Breast epithelium (tissue), 3 donors: Measurements from ENCODE around the gene HTRA2.

ENCODE experiments used
- CTCF ChIP-seq, 3 donors: fragments of 450-650 bp; IDR thresholded peaks; one replicate each; pipeline ENCODE4 v1.5.1; 2016 to 2017; ENCODE audit warnings: antibody characterized with exemption in 3 of 3, mild to moderate bottlenecking in 3 of 3, moderate library complexity in 3 of 3
- POLR2A ChIP-seq: fragments of 450-650 bp; IDR thresholded peaks from one replicate; pipeline ENCODE4 v1.6.1; 2016; ENCODE audit warnings: antibody characterized with exemption, mild to moderate bottlenecking, moderate library complexity
- POLR2AphosphoS5 ChIP-seq, 3 donors: sonication (generic); formaldehyde crosslinking; IDR thresholded peaks; one replicate each; pipeline ENCODE4 v1.6.1; 2017; ENCODE audit warnings: antibody characterized with exemption in 3 of 3

- TF ChIP-seq POLR2AphosphoS5 (IDR thresholded peaks at IDR 0.05) (no peak), CTCF (IDR thresholded peaks at IDR 0.05) (no peak), POLR2A (no peak)
These were observed 7.2 kb upstream of the HTRA2 start for GRCh38 chr2:74522516-74522915.
